ENCODE measurements around the gene ISY1.
"Not testable (repeated sequence)": the region's sequence is repeated elsewhere in the genome, so short reads cannot be mapped to it uniquely, and the experiment has no call there.

- TF ChIP-seq EZH2phosphoT487 (IDR thresholded peaks at IDR 0.05; ENCODE audit: borderline replicate concordance, low read length): not testable (repeated sequence)
- TF ChIP-seq, protein P1, sequence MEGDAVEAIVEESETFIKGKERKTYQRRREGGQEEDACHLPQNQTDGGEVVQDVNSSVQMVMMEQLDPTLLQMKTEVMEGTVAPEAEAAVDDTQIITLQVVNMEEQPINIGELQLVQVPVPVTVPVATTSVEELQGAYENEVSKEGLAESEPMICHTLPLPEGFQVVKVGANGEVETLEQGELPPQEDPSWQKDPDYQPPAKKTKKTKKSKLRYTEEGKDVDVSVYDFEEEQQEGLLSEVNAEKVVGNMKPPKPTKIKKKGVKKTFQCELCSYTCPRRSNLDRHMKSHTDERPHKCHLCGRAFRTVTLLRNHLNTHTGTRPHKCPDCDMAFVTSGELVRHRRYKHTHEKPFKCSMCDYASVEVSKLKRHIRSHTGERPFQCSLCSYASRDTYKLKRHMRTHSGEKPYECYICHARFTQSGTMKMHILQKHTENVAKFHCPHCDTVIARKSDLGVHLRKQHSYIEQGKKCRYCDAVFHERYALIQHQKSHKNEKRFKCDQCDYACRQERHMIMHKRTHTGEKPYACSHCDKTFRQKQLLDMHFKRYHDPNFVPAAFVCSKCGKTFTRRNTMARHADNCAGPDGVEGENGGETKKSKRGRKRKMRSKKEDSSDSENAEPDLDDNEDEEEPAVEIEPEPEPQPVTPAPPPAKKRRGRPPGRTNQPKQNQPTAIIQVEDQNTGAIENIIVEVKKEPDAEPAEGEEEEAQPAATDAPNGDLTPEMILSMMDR (IDR thresholded peaks at IDR 0.05; ENCODE audit: low read depth, low read length, poor library complexity, severe bottlenecking): not testable (repeated sequence)
Measured at GRCh38 chr3:129136275-129136674, 24.6 kb downstream of the ISY1 start.

Data from DOHH2 (cell line).